Retinal pigment epithelial cell (primary cell): ENCODE results near the gene POLR2E.
"Not testable (repeated sequence)": the region's sequence is repeated elsewhere in the genome, so short reads cannot be mapped to it uniquely, and the experiment has no call there.

ENCODE experiments used
- DNase-seq: peaks from one replicate; pipeline ENCODE4 v3.0.0-alpha.2; 2010; ENCODE audit warnings: low read depth
- H3K4me3 ChIP-seq: 2 replicates; pipeline ENCODE4 v1.5.1; 2011; ENCODE audit warnings: mild to moderate bottlenecking, low read length, control low read depth, moderate library complexity
- TF ChIP-seq, protein P1 (sequence below): conservative IDR thresholded peaks from 2 replicates; pipeline ENCODE4 v1.5.1; 2011; ENCODE audit warnings: low read depth, low read length, control low read depth, inconsistent platforms

Gene POLR2E

DNA sequence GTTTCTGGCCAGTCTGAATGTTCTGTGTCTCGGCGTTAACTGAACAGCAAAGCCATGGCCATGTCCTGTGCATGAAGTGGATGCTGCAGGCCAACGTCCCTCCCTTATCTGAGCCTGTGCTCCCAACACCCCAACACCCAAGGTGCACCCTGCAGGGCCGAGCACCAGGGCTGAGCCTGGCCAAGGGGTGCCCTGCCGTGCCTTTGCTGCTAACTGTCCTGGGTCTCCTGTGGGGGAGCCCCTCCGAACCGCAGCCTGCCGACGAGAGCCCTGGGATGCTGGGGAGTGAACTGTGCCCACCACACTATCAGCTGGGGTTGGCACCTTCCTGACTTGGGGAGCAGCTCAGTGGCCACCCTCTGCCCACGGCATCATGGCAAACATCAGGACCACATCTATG is 26.2 kb upstream of the POLR2E start:
- TF ChIP-seq, protein P1, sequence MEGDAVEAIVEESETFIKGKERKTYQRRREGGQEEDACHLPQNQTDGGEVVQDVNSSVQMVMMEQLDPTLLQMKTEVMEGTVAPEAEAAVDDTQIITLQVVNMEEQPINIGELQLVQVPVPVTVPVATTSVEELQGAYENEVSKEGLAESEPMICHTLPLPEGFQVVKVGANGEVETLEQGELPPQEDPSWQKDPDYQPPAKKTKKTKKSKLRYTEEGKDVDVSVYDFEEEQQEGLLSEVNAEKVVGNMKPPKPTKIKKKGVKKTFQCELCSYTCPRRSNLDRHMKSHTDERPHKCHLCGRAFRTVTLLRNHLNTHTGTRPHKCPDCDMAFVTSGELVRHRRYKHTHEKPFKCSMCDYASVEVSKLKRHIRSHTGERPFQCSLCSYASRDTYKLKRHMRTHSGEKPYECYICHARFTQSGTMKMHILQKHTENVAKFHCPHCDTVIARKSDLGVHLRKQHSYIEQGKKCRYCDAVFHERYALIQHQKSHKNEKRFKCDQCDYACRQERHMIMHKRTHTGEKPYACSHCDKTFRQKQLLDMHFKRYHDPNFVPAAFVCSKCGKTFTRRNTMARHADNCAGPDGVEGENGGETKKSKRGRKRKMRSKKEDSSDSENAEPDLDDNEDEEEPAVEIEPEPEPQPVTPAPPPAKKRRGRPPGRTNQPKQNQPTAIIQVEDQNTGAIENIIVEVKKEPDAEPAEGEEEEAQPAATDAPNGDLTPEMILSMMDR = no peak
- no peak overlapping the region for H3K4me3 ChIP-seq
- DNase-seq = no peak

DNA sequence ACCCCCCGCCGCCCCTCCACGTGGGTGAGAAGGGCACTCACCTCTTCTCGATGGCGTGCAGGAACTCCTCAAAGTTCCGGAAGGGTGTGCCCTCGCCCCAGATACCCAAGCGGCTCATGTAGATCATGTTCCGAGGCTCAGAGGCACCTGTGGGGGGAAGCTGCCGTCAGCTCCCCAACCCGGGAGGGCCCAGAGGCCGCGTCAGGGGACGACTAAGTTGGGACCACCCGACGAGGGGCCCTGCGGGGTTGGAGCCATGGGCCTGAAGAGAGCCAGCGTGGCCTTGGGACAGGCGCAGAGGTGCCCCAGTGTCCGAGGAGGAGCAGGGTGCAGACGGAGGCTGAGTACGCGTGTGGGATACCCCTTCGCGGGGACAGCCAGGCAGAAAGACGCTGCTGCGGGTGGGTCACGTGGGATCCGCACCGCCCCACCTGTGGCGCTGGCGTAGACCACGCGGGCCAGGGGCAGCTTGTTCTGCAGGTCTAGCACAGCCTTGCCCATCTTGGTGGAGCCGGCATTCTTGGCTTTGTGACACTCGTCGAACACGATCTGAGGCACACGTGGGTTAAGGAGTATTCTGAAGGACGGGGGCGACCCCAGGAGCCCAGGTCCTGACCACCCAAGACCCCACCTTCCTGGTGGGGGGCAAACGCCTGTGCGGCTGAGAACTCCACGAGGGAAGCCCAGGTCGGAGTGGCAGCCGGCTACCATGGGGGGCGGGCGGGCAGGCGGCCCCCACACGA is 24.5 kb upstream of the POLR2E start:
- no peak overlapping the region for H3K4me3 ChIP-seq
- no peak for DNase-seq
- TF ChIP-seq, protein P1 = no peak

DNA sequence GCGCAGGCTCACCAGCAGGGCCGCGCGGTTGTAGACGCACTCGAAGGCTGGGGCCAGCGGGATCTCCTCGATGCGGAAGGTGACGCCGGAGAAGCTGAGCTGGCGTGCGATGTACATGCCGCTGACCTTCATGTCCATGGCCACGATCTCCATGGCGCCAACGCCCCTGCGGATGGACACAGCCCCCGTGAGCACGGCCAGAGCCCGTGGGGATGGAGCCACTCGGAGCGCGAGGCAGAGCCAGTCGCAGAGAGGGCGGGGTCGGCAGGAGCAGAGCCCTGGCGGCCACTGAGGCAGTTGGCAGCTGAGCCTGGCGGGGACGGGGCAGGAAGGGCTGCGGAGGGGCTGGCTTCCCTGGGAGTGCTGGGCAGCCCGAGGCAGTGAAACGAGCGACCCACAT is 23.8 kb upstream of the POLR2E start:
- H3K4me3 ChIP-seq = no peak overlapping the region
- TF ChIP-seq, protein P1 = no peak
- no peak for DNase-seq

DNA sequence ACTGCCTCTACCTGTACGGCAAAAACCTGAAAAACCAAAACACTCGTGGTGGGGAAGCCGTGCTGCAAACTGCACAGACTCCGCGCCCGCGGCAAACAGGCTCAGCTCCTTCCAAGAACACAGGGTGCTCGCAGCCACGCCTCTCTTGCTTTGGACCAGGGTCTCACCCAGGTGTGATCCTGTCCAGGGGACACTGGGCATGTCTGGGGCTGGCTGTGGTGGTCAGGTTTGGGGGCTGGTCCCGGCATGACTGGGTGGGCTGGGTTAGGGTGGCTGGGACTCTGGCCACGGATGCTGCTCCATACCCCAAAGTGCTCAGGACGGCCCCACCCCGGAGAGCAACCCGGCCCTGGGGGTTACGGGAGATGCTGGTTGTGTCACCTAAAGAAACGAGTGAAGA is 22.5 kb upstream of the POLR2E start:
- TF ChIP-seq, protein P1 = no peak
- DNase-seq = no peak
- no peak overlapping the region for H3K4me3 ChIP-seq

DNA sequence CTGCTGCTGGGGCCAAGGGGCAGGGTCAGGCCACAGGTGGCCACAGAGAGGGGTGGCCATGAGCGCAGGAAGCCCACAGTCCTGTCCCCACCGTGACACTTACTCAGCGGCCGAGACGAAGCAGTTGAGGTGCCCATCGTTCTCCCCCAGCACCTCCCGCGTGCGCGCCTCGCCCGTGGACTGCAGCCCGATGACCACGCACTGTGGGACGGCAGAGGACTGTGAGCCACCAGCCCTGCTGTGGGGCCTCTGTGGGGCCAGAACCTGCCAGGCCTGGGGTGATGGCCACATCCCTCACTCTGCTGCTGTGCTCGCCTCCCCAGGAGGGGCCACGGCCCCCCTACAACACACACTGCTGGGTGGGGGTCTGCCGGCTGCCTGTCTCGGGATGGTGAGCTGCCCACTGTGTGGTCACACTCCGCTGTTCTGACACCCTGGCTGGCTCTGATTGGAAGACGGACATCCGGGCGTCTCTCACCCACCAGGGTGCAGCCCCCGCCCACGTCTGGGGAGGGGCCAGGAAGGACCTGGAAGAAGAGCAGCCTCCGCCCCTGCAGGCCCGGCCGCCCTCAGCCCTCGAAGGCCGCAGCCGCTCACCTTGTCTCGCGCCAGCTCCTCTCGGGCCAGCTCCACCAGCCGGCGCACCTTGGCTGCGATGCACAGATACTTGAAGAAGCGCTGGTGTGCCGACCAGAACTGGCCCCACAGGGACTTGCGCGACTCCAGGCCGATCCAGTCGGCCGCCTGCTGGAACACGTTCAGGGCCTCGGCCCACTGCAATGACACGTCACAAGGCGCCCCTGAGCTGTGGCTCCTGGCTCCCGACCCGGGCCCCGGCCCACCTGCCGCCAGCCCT is 21.8 kb upstream of the POLR2E start:
- DNase-seq = no peak
- TF ChIP-seq, protein P1 = no peak
- H3K4me3 ChIP-seq = no peak overlapping the region

DNA sequence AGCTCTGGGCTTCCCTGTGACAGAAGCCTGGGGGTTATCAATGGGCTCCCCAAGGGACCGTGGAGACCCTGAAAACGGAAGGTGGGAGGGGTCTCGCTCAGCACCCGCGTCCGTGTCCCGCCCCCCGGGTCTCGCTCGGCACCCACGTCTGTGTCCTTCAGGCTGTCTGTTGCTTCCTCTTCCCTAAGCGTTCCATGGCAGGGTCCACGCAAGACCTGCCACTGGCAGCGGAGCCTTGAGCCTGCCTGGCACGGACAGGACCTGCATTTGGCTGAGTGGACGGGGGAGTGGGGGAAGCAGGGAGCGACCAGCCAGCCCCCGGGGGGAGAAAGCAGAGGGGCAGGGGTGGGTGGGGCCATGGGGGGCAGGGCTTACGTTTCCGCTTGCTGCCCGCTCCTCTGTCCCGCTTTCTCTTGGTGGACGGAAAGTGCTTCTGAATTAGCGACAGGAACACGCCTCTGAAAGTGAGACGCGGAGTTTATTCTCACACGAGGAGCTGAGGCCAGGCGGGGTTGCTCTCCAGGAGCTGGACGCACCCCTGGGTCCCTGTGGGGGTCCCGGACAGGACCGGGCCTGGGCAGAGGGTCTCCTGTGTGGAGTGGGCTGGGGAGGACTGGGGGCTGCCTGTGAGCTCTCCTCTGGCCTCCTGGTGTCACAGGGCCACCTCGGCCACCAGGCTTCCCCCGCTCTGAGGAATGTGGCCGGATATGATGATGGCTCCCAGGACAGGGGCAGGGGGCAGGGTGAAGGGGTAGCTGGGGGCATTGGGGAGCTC is 20.7 kb upstream of the POLR2E start:
- H3K4me3 ChIP-seq = no peak overlapping the region
- TF ChIP-seq, protein P1 = no peak
- DNase-seq = no peak

DNA sequence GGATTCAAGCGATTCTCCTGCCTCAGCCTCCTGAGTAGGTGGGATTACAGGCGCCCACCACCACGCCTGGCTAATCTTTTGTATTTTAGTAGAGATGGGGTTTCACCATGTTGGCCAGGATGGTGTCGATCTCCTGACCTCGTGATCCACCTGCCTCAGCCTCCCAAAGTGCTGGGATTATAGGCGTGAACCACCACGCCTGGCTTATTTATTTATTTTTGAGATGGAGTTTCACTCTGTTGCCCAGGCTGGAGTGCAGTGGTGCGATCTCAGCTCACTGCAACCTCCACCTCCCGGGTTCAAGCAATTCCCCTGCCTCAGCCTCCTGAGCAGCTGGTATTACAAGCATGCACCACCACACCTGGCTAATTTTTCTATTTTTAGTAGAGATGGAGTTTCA is 19.6 kb upstream of the POLR2E start:
- not testable (repeated sequence) for DNase-seq, H3K4me3 ChIP-seq
